ENCODE results near the gene SST.

Gene SST

GRCh38 chr3:187708696-187709095 lies 38.5 kb upstream of the SST start:
- TF ChIP-seq ZFX (IDR thresholded peaks at IDR 0.05), result no peak
- TF ChIP-seq, protein P1, sequence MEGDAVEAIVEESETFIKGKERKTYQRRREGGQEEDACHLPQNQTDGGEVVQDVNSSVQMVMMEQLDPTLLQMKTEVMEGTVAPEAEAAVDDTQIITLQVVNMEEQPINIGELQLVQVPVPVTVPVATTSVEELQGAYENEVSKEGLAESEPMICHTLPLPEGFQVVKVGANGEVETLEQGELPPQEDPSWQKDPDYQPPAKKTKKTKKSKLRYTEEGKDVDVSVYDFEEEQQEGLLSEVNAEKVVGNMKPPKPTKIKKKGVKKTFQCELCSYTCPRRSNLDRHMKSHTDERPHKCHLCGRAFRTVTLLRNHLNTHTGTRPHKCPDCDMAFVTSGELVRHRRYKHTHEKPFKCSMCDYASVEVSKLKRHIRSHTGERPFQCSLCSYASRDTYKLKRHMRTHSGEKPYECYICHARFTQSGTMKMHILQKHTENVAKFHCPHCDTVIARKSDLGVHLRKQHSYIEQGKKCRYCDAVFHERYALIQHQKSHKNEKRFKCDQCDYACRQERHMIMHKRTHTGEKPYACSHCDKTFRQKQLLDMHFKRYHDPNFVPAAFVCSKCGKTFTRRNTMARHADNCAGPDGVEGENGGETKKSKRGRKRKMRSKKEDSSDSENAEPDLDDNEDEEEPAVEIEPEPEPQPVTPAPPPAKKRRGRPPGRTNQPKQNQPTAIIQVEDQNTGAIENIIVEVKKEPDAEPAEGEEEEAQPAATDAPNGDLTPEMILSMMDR (conservative IDR thresholded peaks at IDR 0.05), result no peak
- H3K27ac ChIP-seq, result no peak overlapping the region

DNA sequence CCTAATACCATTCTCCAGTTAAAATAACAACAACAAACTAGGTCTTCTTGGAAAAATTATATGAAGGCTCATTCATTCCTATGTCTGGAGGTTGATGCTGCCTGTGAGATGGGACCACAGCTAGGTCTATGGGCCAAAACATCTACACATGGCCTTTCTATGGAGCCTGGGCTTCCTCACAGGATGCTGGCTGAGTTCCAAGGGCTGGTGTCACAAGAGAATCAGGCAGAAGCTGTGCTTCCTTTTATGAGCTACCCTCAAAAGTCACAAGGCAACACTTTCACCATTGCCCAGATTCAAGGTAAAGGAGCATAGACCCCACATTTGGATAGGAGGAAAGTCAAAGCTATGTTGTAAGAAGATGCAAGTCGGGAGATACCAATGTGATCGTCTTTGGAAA lies 36.8 kb upstream of the SST start:
- no peak overlapping the region for H3K27ac ChIP-seq
- TF ChIP-seq, protein P1 (conservative IDR thresholded peaks at IDR 0.05), result no peak
- no peak for TF ChIP-seq ZFX (IDR thresholded peaks at IDR 0.05)

DNA sequence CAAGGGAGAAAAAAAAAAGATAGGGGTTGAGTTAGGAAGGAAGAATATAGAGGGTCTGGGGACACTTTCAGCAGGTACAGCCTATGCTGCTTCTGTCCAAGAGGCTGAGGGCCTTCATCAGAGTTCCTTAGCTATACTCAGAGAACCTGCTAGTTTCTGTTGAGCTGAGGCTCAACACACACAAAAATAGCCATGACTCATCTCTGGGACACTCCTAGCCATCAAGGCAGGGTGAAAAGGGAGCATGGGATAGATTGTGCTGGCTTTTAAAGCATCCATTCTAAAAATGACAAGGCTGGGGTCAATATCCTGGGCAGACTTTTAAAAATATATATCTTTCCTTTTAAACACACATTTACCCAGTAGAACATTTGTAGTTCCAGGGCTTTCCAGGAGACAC lies 35.0 kb upstream of the SST start:
- TF ChIP-seq ZFX (IDR thresholded peaks at IDR 0.05), result no peak
- TF ChIP-seq, protein P1 (conservative IDR thresholded peaks at IDR 0.05), result no peak
- H3K27ac ChIP-seq, result no peak overlapping the region

GRCh38 chr3:187702507-187703033 lies 32.4 kb upstream of the SST start, which contains the start of gene RTP2:
RTP2 (minus strand) TSS chr3:187702557; CDS start chr3:187702128, 429 bp downstream.
- TF ChIP-seq, protein P1 (conservative IDR thresholded peaks at IDR 0.05), result no peak
- TF ChIP-seq ZFX (IDR thresholded peaks at IDR 0.05), result no peak
- H3K27ac ChIP-seq, result no peak within 1 kb of the TSS

GRCh38 chr3:187700249-187700648 lies 30.1 kb upstream of the SST start:
- H3K27ac ChIP-seq, result no peak overlapping the region
- TF ChIP-seq, protein P1 (conservative IDR thresholded peaks at IDR 0.05), result no peak
- no peak for TF ChIP-seq ZFX (IDR thresholded peaks at IDR 0.05)

DNA sequence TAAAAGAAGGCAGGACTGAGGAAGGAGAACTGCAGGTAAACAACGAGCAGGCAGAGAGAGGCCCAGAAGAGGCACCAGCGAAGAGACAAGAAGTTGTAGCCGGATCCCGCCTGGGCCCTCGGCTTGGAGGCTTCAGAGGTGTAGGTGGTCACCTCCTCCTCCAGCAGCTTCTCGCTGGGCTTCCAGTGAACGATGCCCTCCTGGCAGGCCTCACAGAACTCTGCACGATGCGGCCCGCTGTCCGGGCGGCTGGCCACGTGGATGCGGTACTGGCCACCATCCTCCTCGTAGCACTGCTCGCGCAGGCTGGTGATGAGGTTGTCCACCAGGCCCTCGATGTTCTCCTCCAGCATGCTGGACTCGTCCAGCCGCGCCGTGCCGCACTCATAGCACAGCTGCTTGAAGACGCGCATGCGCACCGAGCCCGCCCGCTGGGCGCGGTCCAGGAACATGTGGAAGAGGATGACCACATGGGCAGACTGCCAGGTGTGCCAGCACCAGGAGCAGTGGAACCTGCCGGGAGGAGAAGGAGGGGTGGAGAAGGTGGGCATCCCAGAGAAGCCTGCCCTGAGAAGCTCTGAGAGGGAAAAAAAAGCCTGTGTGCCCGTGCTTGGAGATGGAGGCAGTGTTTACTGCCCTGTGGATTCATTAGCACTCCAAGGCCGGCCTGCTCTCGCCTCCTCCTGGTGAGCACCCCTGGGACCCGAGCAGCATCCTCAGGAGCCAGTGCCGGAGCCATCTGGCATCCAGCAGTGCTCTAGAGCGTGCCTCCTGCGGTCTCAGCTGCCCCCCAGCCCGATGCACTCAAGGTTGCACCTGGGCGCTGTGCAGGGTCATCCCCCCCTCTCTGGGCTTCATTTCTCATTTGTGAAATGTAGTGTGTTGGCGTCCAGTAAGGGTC lies 28.6 kb upstream of the SST start:
- no peak overlapping the region for H3K27ac ChIP-seq
- TF ChIP-seq ZFX (IDR thresholded peaks at IDR 0.05), result no peak
- TF ChIP-seq, protein P1 (conservative IDR thresholded peaks at IDR 0.05), result no peak

DNA sequence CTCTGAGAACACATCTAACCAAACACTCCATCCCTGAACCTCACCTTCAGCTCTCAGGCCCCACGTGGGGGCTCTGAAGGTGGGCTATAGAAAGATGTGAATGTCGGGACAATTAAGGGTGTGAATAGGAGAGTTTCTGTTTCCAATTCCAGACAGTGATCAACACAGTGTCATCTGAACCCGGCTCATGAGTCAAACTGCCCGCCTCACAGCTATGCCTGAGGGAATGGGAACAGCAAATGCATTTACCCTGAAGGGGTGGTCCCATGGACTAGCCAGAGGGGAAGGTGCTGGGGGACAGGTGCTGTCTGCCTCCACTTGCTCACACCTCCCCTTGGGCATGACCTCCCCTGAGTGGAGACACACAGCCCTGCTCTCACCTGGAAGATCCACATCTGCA lies 25.8 kb upstream of the SST start:
- TF ChIP-seq, protein P1 (conservative IDR thresholded peaks at IDR 0.05), result no peak
- TF ChIP-seq ZFX (IDR thresholded peaks at IDR 0.05), result no peak

More for the DNA sequence above, 25.8 kb upstream of the SST start:
- no peak overlapping the region for H3K27ac ChIP-seq
